SIG-M5 (cell line): ENCODE data around the gene GPR17.

Source experiments
- DNase-seq: peaks from one replicate; lab custom pipeline; 2025; lab: John Stamatoyannopoulos, UW

GPR17 gene

DNA sequence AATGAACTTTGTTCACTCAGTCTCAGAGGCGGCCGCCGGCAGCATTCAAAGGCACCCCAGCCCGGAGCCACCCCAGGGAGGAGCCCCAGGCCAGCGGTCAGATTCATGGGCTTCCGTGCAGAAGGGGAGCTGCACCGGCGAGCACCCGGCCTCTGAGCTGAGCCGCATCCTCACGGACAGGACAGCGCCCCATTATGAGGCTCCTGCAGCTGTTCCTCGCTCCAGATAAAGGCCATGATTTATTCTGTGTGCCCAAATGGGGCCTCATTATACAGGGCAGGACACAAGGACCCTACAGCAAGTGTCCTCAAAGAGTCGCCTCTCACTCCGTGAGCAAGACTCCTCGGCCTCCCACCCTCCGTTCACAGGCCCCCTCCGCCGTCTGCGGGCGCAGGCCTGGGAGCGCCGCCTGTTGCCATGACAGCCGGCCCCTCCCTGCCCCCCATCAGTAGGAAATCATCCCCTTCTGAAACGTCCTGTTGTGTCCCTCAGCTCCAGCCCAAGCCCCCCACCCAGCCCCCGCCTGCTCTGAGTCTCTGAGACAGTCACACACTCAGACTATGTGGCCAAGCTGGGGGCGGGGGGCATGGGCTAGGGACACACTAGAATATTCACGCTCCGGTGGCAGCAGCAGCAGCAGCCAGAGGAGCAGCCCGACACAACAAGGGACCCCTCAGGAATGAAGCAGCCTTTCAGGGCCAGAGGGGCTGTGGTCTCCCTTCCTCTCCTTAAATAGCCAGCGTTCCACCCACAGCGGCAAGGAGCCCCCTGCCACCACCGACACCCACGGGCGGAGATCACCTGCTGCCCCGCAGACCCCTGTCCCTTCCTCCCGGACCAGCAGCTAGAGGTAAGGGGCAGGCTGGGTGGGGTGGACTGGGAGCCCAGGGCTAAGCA lies at the start of gene GPR17:
GPR17 (plus strand) TSS at position 759 of the 897 bp plus-strand sequence. CDS start 4,583 bp downstream, outside the sequence.
- DNase-seq: no peak

GRCh38 chr2:127596311-127597045 lies 49.5 kb upstream of the GPR17 start:
- no peak for DNase-seq

GRCh38 chr2:127597046-127597983 lies 48.6 kb upstream of the GPR17 start:
- DNase-seq: no peak

GRCh38 chr2:127597984-127598380 lies 48.0 kb upstream of the GPR17 start:
- DNase-seq: no peak

- DNase-seq: no peak
These were observed 47.2 kb upstream of the GPR17 start for GRCh38 chr2:127598711-127599110.

- DNase-seq: no peak
These were observed 46.7 kb upstream of the GPR17 start for GRCh38 chr2:127599211-127599610.

DNA sequence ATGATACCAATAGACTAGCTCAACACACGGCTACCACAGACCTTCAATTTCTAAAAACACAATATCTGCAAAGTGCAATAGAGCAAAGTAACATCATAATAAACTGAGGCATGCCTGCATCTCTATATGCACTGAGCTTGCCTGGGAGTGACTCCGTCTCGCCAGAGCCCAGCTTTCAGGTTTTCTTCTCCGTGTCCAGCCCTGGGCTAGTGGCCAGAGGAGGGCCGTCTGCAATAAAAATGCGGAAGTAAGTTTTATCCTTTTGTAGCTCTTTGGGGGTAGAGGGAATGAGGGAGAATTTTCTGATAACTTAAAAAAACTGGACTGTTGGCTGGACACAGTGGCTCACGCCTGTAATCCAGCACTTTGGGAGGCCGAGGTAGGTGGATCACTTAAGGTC lies 41.0 kb upstream of the GPR17 start:
- no peak for DNase-seq

DNA sequence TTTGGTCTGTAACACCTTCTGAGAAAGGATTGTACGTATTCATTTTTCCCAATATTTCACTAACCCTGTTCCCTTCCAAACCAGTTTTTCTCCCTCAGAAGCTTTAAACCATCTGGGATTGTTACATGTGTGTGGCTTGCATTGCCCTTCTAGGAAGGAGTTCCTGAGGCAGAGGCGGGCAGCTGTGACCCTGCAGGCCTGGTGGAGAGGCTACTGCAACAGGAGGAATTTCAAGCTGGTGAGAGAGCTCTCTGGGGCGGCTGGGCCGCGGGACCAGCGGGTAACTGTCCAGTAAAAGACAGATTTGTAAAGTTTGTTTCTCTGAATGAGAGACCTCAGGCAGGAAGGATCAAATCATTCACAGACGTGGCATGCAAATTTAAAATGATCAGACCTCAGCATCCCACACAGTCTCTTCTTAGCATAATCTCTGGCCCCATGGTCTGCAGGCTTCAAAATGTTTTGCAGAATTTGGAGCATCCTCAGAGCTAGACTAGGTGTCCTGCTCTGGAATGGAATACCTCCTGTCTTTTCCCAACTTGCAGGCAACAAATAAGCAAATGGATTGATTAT lies 40.2 kb upstream of the GPR17 start:
- no peak for DNase-seq

- DNase-seq: no peak
These were observed 39.1 kb upstream of the GPR17 start for GRCh38 chr2:127606625-127607398.

DNA sequence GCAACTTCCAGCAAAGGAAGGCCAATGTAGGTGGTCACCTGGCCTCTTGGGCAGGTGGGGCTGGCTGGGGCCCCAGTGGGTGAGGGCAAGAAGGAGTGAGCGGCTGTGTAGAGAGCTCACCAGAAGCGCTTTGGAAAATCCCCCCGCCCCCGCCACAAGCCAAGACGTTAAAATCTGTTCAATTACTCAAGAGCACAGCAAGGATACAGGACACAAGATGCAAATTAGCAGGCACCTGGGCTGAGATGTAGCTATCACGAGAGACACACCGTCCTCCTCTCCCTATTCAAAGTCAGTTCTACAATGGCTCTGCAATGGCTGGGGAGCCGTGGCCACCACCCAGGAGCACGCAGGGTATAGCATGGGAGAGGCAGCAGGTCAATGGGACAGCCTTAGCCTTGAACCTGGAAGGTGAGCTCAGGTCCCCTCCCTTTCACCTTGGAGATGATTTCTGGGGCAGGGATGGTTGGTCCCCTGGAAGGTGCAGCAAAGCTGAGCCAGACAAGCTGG lies 38.5 kb upstream of the GPR17 start:
- no peak for DNase-seq

DNA sequence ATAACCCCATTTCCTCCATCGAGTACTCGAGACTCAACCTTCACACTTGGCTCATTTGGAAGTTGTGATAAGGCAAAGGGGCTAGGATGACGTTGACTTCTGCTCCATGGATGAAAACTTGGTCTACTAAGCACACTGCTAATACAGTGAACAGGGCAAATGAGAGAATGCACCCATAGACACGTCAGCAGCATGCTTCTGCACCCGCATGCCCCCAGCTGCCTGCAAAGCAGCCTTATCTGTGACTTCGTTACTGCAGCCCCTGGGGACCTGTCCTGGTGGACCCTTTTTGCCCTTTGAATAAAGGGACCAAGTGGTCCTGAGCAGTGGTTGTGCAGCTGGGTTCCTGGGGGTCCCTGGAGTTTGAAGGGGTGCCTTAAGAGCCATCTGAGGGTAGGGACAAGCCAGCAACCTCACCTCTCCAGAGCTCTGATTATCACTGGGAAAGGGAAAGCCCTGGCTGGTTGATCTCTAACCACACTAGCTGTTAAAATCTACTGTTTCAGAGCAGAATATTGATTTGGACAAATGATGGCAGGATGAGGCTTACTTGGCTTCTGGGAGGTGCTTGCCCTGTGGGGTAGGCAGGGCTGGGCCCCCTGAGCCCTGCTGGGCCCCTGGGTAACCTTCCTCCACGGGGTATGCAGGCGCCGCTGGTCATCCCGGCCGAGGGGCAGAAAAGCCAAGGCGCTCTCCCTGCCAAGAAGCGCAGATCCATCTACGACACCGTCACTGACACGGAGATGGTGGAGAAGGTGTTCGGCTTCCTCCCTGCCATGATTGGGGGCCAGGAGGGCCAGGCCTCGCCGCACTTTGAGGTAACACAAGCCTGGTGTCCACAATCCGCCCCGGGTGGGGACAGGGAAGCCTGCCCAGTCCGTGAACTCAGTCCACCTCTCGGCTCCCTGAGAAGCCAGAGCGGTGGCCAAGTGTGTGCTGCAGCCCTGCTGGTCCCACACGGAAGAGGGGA lies 37.6 kb upstream of the GPR17 start:
- no peak for DNase-seq

DNA sequence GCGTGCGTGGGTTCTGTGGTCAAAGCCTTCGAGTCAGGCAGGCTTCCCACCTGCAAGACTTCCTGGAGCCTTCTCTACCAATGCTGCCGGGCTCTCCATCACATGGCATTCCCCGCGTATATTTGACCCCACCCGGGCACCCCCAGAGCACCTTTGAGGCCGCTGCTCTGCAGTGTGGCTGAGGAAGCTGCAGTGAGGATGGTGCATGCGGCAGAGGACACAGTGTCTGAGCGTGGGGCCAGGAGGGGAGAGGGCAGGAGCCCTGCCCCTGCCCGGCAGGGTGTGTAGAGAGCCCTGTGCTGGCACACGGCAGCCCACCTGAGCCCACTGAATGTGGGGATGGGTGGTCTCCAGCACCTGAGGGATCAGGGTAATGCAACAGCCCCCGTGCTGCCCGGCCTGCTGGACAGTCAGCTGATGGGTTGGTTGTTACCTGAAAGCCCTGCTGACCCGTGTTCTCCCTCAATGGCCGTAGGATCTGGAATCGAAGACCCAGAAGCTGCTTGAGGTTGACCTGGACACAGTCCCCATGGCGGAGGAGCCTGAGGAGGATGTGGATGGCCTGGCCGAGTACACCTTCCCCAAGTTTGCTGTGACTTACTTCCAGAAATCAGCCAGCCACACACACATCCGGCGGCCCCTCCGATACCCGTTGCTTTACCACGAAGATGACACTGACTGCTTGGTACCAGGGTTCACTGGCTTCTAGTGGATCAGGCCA lies 36.8 kb upstream of the GPR17 start:
- DNase-seq: no peak

- no peak for DNase-seq
These were observed 36.1 kb upstream of the GPR17 start for GRCh38 chr2:127609818-127610217.

- no peak for DNase-seq
These were observed 35.4 kb upstream of the GPR17 start for GRCh38 chr2:127610561-127610960.

GRCh38 chr2:127611076-127611925 lies 34.7 kb upstream of the GPR17 start:
- DNase-seq: no peak

DNA sequence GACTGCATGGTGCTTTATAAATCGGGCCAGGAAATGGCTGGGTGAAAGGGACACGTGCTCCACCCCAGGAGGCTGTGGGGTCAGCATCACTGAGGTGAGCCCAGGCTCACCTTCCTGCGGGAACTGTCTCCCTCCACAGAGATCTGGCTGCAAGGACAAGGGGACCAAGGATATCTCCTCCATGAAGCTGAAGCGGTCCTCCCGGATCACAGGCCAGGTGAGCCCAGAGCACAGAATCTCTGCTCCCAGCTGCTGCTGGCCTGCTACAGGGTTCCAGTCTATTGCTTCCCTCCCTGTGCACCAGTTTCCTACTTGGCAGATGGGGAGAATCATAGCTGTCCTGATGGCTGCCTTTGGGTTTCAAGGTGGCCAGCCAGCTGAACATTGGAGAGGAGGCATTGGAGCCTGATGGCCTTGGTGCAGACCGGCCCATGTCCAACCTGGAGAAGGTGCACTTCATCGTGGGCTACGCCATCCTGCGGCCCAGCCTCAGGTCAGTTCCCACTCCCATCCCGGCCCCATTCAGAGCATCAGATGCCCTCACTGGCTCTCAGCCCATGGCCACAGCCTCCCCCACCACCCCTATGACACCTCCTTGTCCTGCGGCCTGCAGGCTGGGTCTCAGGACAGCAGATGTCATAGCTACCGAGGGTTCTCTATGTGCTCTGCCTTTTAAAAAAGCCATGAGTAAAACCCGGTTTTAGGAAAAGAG lies 33.7 kb upstream of the GPR17 start:
- DNase-seq: no peak

DNA sequence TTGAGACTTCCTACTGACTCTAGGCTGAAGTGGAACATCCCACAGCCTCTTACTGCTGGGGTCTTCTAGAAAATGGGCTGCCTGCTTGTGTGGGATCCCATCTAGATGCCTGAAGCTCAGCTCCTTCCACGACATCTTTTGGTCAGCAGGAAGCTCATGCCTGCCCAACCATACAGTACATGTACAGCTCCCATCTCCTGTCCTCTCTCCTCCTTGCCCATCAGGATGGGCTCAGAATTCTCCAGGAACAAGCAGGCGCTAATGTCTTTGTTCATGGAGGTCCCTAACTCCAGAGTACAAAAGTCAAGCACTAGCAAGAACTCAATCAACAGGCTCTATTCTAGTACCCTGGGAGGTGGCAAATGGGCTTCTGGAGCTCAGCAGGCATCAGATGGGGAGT lies 31.7 kb upstream of the GPR17 start:
- DNase-seq: no peak
